HG02884 (cell line): ENCODE data around the gene MPL.

Experiments used
- ATAC-seq: cut with Tn5 transposase; IDR thresholded peaks from one replicate; pipeline ENCODE4 v1.9.1; 2021; ENCODE audit warnings: mild to moderate bottlenecking, moderate library complexity; ENCODE audit not compliant: unreplicated experiment

The MPL gene

DNA sequence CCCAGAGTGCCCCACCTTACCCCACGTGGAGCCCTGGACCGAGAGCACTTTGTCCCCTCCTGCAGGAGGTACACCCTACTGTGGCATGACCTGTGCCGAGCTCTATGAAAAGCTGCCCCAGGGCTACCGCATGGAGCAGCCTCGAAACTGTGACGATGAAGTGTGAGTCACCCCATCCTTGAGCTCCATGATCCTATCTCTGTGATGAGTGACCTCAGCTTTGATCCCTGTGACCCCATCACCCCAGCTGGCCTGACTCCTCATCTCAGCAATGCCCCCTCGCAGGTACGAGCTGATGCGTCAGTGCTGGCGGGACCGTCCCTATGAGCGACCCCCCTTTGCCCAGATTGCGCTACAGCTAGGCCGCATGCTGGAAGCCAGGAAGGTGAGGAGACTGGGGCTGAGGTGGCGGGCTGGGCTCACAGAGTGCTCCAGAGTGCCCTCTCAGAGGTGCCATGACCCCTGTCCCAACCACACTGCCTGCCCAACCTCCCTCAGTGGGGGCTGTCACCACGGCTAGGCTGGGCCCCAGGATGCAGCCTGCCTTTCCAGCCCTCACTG, 16.2 kb upstream of the MPL start:
- no peak for ATAC-seq

DNA sequence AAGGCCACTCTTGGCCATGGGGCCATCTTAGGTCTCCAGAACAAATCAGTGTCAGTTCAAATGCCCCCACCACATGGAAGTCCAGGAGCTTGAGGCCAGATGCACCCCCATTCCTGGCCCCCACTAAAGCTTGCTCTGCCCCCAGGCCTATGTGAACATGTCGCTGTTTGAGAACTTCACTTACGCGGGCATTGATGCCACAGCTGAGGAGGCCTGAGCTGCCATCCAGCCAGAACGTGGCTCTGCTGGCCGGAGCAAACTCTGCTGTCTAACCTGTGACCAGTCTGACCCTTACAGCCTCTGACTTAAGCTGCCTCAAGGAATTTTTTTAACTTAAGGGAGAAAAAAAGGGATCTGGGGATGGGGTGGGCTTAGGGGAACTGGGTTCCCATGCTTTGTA, 15.1 kb upstream of the MPL start:
- ATAC-seq, result no peak

DNA sequence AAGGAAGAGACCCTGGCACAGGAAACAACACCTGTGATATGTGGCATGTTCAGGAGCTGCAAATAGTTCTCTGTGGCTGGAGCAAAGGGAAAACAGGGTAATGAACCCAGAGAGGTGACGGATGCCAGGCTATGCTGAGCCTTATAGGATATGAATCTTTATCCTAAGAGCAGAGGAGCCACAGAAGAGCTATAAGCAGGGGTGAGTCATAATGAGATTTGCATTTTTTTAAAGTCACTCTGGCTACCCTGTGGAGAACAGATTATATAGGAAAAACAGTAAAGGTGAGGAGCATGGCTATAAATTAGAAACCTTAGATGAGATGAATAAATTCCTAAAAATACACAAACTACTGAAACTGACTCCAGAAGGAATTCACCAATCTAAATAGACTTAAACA, 12.8 kb upstream of the MPL start:
- ATAC-seq, result no peak

DNA sequence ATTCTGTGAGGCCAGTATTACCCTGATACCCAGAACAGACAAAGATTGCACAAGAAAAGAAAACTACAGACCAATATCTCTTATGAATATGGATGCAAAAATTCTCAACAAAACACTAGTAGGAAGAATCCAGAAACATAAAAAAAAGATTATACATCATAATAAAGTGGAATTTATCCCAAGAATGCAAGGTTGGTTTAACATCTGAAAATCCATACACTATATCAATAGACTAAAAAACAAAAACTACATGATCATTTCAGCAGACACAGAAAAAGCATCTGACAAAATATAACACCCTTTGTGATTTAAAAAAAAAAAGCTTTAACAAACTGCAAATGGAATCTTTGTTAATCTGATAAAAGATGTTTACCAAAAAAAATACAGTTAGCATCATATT, 12.2 kb upstream of the MPL start:
- no peak for ATAC-seq

DNA sequence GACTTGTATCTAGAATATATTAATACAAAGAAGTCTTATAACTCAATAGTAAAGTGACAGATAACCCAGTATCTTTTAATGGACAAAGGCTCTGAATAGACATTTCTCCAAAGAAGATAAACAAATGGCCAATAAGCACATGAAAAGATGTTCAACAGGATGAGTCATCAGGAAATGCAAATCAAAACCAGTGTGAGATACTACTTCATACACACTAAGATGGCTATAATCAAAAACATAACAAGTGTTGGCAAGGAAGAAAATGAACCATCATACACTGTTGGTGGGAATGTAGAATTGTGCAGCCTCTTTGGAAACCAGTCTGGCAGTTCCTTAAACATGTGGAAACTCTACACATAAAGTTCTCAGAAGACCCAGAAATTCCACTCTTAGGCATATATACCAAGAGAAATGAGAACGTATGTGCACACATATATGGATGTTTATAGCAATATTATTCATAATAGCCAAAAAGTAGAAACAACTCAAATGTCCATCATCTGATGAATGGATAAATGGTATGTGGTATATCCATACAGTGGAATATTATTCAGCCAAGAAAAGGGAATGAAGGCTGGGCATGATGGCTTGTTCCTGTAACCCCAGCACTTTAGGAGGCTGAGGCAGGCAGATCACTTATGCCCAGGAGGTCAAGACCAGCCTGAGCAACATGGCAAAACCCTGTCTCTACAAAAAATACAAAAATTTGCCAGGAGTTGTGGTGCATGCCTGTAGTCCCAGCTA, 9.9 kb upstream of the MPL start:
- no peak for ATAC-seq

DNA sequence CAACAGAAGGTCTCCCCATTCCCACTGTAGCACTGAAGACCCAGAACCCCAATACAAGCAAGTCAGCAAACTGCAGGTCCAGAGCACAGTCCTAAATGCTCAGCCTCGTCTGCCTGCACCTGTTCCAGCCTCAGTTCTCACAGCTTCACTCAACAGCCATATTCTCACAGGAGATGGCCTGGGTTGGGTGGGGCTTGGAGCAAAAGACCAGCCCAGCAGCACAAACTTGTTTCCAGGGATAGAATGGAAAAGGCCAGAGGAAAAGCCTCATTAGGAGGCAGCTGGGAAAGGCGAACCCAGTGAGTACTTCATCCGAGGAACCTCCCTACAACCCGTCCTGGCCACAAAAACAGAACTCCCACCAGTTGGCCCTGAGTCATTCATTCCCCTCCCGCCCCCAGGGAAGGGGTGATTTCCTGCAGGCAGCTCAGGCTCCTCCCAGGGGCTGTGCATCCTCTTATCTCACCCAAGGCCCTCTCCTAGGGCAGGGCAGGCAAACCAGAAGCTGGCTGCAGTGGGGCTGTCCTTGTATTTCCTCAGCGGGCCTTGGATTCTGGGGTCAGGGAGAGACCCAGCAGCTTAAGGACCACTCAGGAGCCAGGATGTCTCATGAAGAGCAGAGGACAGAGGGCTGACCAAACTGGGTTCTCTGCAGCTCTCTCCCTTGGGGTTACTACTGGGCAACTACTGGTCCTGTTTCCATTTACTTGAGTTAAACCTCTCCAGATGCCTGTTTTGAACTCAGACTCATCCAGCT, 7.4 kb upstream of the MPL start:
- ATAC-seq, result no peak

DNA sequence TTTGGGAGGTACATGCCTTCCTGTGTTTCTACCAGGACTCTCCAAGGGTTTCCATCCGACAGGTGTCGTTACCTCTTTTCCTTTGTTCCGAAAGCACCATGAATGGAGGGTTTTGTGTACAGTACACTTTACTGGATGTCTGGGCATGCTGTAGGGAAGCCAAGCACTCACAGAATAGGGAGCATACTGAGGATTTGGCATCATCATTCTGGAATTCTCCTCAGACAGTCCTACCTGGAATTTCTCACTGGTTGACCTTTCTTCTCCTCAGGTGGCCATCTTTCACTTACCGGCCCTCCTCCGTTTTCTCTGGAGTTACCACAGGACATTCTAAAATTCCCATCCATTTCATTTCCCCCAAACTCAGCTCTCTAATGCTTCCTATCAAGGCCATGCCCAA, 5.9 kb upstream of the MPL start:
- no peak for ATAC-seq

DNA sequence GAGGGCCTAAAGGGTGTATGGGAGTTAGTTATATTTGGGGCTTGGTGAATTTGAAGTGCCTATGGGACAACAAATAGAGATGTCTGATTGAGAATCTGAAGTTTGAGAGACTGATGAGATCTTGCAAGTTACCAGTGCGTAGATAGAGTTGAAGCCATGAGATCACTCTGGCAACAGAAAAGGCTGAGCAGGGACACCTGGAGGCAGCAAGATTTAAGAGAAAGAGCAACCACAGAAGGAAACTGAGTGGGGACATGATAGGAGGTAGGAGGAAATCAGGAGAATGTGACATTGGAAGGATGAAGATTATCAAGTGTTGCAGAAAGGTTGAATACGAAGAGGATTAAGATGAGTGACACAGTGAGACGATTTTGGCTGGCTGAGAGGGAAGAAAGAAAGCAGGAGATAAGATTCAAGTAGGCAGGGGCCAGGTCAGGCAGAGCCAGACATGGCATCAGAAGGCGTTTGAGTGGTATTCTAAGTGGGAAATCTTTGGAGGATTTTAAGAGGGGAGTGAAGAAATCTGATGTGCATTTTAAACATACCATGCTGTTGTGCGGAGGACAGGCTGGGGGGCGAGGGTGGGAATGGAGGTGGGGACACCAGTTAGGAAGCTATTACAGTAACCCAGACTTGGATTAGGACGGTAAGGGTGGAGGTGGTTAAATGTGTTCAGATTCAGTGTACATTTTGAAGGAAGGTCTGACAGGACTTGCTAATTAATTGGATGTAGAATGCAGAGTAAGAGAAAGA, 3.0 kb upstream of the MPL start:
- no peak for ATAC-seq

DNA sequence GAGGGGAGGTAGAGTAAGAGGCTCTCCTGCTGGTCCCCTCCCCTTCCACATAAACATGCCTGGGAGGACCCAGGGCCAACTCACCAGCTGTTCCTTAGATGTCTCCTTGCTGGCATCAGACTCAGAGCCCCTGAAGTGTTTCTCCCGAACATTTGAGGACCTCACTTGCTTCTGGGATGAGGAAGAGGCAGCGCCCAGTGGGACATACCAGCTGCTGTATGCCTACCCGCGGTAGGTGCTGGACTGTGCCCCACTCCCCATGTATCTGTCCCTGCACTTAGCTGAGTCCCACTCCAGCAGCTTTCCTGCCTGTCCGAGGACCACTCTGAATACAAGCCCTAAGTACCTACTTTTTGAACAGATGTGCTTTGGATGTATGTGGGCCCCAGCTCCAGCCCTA, 383 bp downstream of the MPL start:
- ATAC-seq, result no peak

DNA sequence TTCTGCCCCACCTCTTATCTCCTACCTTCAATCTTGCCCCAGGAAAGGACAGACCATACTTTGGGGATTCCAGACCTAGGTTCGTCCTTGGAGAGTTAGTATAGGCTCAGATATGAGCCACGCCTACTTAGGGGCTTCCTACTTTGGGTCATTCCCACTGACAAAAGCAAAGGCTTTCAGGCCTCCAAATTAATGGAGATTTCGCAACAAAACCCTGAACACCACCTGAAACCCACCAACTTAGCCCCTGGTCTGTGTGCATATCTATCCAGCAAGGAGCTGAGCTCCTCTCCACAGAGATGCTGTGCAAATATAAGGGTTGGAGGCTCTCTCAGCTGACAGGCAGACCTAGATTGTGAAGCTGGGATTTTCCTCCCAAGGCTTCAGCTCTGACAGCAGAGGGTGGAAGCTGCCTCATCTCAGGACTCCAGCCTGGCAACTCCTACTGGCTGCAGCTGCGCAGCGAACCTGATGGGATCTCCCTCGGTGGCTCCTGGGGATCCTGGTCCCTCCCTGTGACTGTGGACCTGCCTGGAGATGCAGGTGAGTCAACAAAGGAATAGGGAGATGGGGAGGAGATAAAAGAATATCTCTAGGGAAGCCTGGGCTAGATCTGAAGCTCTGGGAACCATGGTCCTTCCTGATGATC, 2.1 kb downstream of the MPL start:
- no peak for ATAC-seq

DNA sequence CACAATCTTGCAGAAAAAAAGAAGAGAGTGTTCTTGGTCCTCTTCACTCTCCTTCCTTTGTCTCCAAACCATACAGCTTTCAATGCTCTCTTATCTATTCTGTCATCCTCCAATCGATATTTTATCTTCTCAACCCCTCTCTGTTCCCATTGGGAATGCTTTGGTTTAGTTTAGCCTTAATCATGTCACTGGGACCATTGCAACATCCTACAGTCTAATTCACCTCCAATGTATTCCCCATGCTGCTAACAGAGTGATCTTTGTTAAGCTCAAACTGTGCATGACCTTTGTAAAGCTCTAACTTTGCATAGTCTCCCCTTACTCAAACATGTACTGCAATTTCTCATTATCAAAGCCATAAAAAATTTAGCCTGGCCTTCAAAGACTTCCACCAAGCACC, 2.9 kb downstream of the MPL start:
- ATAC-seq, result no peak

DNA sequence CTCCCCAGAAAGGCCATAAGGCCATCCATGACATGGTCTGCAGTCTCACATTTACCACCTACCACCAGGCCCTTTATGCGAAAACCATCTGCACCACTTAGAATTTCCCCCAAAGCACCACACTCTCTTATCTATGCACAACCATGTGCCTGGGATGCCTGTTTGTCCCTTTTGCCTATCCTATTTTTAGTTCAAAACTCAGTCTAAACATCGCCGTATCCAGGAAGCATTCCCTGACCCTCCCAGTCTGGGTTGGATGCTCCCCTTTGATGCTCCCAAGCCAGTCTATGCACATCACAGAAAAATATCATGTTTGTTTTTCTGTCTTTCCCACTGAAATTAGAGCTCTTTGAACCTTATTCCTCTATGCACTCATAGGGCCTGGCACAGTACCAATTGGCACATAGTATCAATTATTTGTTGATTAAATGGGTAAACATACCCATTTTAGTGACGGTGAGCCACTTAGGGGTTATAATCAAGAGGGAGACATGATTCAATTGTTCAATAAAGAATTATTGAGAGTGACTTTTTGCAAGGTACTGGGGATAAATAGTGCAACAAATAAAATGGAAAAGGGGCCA, 6.7 kb downstream of the MPL start:
- no peak for ATAC-seq

DNA sequence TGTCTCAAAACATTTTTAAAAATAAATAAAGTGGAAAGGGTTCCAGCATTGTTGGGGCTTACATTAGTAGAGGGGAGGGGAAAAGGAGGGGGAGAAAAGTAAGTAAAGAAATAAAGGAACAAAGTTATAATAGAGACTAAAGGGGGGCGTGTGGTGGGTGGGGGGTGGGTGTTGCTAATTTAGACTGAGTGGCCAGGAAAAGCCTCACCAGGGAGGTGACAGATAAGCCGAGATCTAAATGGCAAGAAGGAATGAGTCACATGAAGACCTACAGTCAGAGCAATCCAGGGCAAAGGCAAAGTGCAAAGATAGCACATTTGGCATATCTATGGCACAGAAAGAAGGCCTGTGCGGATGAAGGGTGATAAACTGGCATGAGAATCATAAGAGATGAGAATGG, 7.5 kb downstream of the MPL start:
- ATAC-seq, result no peak

DNA sequence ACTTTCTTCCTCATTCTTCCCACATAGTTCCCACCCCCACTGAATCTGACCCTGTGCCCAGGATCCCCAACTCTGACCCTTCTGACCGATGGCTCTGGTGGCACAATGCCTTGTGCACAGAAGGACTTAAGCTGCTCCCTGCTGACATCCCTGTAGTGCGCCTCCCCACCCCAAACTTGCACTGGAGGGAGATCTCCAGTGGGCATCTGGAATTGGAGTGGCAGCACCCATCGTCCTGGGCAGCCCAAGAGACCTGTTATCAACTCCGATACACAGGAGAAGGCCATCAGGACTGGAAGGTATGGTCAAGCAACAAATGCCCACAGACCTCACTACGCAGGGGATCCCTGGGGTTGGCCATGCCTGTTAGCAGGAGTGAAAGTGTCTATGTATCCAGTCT, 9.0 kb downstream of the MPL start:
- ATAC-seq, result no peak

DNA sequence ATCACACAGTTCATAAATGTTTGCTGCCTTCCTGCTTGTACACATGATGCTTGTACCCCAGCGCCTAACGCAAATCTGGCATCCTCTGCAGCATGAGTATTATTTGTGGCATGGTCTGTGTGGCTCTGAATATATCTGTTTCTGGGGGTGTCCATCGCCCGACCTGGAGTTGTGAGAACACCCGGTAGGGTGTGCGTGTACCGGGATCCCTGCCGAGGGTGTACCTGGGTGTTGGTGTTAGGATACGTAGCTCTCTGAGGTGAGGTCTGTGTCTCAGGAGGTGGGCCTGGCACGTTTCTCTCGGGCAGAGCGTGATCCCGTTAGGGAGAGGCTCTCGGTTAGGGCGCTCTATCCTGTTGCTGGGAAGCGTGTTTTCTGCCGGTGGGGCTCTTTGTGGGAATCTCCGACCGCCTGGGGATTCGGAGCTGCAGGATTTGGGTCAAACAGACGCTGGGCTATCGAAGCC, 10.8 kb downstream of the MPL start:
- no peak for ATAC-seq

DNA sequence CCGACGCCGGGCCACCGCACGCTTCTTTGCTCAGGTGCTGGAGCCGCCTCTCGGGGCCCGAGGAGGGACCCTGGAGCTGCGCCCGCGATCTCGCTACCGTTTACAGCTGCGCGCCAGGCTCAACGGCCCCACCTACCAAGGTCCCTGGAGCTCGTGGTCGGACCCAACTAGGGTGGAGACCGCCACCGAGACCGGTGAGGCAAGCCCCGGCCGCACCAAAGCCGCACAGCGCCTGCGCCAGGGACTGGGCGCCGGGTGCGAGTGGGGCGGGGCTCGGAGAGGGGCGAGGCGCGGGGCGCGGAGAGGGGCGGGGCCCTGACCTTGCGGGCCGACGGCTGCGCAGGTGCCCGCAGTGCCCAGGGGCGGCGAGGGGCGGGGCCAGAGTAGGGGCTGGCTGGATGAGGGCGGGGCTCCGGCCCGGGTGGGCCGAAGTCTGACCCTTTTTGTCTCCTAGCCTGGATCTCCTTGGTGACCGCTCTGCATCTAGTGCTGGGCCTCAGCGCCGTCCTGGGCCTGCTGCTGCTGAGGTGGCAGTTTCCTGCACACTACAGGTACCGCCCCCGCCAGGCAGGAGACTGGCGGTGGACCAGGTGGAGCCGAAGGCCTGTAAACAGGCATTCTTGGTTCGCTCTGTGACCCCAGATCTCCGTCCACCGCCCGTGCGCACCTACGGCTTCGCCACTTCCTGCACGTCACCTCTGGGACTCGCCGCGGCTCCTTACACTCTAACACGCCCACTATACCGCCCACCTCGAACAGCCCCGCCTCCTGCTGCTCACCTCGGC, 11.4 kb downstream of the MPL start:
- no peak for ATAC-seq

DNA sequence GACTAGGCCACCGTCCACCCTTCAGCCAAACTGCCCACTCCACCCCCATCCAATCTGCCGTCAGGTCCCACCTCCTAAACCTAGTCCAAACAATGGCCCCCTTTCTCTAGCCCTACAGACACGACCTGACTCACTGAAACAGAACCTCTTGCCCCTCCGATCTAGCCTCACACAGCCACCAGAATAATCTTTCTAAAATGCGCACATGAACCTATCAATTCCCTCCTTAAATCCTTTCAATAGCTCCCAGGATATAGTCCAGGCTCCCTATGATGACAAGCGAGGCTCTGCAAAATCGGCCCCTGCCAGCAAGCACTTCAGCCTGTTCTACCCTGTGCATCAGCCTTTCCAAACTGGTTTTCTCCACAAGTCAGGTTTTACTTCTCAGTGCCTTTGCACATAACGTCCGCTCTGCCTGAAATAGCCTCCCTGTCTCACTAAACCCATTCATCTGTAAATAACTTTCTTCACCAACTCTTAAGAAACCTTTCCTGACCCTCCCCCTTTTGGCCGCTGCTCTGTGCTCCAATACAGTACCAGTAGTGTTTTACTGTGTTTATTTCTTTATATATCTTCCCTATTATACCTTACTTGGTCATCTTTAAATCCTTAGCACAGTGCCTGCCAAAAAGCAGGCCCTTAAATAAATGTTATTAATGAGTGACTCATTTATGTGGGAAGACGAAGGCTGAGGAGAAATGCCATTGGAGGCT, 12.1 kb downstream of the MPL start:
- no peak for ATAC-seq

DNA sequence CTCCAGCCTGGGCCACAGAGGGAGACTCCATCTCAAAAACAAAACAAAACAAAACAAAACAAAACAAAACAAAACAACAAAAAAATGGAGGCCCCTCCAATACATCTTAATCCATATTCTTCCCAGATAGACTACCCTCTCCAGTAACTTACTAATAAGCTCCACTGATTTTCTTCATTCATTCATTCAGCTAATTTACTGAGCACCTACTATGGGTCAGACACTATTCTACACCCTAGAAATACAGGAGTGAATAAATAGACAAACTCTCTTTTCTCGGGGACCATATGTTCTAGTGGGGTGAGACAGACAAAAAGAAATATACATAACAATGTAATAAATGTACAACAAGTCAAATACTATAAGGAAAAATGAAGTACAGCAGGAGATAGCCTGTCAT, 13.4 kb downstream of the MPL start:
- no peak for ATAC-seq
